ENCODE measurements around the gene DUSP9. TPM values are rescaled to one million over a fixed set of nuclear protein-coding genes. Genes with fewer than 3 reads are reported as not detected.

The DUSP9 gene
- total RNA-seq, 2 experiments from 2014 or later, result 0.09 TPM; not detected in 1

- peaks cover 10% of the 10 kb centered on the region for H3K27me3 Mint-ChIP-seq
- H3K36me3 Mint-ChIP-seq, result no peaks in the 10 kb centered on the region
- no peaks in the 10 kb centered on the region for H3K9me3 Mint-ChIP-seq (ENCODE audit: low read depth)
- CTCF ChIA-PET, result interaction anchor here (1.0 to 2.0 kb wide), 3 partner anchors 11 to 104 kb away, joined by 3 to 12 read pairs (median 3); no protein-coding TSS in a partner anchor
- H3K4me3 Mint-ChIP-seq, result no peak overlapping the region
- ATAC-seq (no peak), DNase-seq (no peak)
- H3K27ac Mint-ChIP-seq, result no peak overlapping the region
- no peaks in the 10 kb centered on the region for H3K4me1 Mint-ChIP-seq
These were observed 4.6 kb downstream of the DUSP9 start for GRCh38 chrX:153651540-153652079.

- H3K36me3 Mint-ChIP-seq, result no peaks in the 10 kb centered on the region
- no peak for DNase-seq
- no peak for ATAC-seq
- no peak overlapping the region for H3K27ac Mint-ChIP-seq
- peaks cover 4% of the 10 kb centered on the region for H3K27me3 Mint-ChIP-seq
- H3K9me3 Mint-ChIP-seq (ENCODE audit: low read depth), result no peaks in the 10 kb centered on the region
- no peaks in the 10 kb centered on the region for H3K4me1 Mint-ChIP-seq
- CTCF ChIA-PET, result interaction anchor here (1.8 kb wide), 1 partner anchor 16 kb away, joined by 5 read pairs; no protein-coding TSS in a partner anchor
- no peak overlapping the region for H3K4me3 Mint-ChIP-seq
These were observed 6.6 kb downstream of the DUSP9 start for GRCh38 chrX:153653556-153653955.

DNA sequence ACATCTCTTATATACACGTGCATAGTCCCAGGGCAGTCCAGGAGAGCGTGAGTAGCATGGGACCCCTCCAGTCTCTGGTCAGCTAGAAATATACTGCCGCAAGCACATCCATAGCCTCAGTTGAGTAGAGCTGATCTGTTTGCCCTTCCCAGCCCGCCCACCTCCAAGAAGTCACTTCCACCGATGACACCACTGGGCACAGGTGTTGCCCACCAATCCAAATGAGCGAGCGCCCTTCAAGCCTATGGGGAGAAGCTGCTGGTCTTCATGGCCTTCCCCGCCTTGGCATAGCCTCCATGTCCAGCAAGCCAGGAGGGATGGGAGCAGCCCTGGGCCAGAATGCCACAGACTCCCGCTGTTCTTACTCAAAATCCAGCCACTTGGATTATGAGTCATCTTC lies 10.2 kb downstream of the DUSP9 start:
- no peak for DNase-seq
- ATAC-seq, result no peak
- no peak overlapping the region for H3K4me3 Mint-ChIP-seq
- no peaks in the 10 kb centered on the region for H3K36me3 Mint-ChIP-seq
- CTCF ChIA-PET, result interaction anchor here (1.1 to 1.7 kb wide), 3 partner anchors 11 to 118 kb away, joined by 4 to 8 read pairs (median 4); no protein-coding TSS in a partner anchor
- H3K9me3 Mint-ChIP-seq (ENCODE audit: low read depth), result no peaks in the 10 kb centered on the region
- no peak overlapping the region for H3K27ac Mint-ChIP-seq
- no peaks in the 10 kb centered on the region for H3K4me1 Mint-ChIP-seq
- peaks cover 17% of the 10 kb centered on the region for H3K27me3 Mint-ChIP-seq

DNA sequence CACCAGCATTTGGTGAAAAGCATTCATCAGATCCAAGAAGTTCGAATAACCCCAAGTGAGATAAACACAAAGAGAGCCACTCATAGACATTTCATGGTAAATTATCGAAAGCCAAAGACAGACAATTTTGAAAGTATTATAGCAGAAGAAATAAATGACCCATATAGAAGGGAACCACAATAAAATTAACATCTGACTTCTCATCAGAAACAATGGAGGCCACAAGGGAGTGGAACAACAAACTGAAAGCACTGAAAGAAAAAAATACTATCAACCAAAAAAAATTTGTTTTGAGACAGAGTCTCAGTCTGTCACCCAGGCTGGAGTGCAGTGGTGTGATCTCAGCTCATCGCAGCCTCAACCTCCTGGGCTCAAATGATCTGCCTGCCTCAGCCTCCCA lies 12.3 kb downstream of the DUSP9 start:
- ATAC-seq (no peak), DNase-seq (no peak)
- Mint-ChIP-seq H3K27me3 (peaks cover 25% of the 10 kb centered on the region), H3K9me3 (ENCODE audit: low read depth) (no peaks in the 10 kb centered on the region), H3K27ac (no peak overlapping the region), H3K4me1 (no peaks in the 10 kb centered on the region), H3K4me3 (no peak overlapping the region), H3K36me3 (no peaks in the 10 kb centered on the region)
- CTCF ChIA-PET, result interaction anchor here (0.9 to 1.4 kb wide), 4 partner anchors 8 to 717 kb away, joined by 3 to 5 read pairs (median 3); no protein-coding TSS in a partner anchor

- CTCF ChIA-PET, result interaction anchor here (0.6 to 10.3 kb wide), 9 partner anchors 10 to 820 kb away, joined by 3 to 96 read pairs (median 4); partner anchors contain the start of gene HAUS7
- Mint-ChIP-seq H3K27ac (no peak overlapping the region), H3K9me3 (ENCODE audit: low read depth) (no peaks in the 10 kb centered on the region), H3K4me1 (no peaks in the 10 kb centered on the region), H3K4me3 (no peak overlapping the region), H3K27me3 (peaks cover 30% of the 10 kb centered on the region), H3K36me3 (no peaks in the 10 kb centered on the region)
- ATAC-seq, result no peak
- peak; percentile 63 for DNase-seq
These were observed 15.3 kb downstream of the DUSP9 start for GRCh38 chrX:153662266-153662665.

DNA sequence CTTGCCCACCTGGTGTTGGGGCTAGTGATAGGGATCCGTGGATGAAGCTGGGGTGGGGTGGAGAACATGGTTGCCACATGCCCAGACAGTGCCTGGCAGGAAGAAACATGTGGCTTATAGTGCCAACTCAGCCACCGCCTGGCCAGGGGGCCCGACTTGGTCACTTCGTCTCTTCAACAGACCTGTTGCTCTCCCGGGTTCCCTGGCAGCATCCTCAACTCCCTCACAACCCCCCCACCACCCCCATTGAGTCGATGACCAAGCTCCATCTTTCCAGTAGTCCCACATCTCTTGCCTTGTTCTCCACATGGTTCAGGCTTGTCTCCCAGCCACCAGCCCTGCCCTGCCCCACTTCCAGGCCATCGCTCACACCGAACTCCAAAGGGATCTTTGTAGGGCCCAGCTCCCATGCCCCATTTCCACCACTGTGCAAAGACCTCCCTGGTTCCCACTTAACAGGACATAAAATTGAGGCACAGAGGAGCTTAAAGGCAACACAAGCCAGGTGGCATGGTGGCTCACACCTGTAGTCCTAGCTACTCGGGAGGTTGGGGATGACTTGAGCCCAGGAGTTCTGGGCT lies 18.8 kb downstream of the DUSP9 start:
- CTCF ChIA-PET, result interaction anchor here (0.6 to 10.3 kb wide), 7 partner anchors 9 to 707 kb away, joined by 3 to 96 read pairs (median 5); no protein-coding TSS in a partner anchor
- no peaks in the 10 kb centered on the region for H3K36me3 Mint-ChIP-seq
- peaks cover 5% of the 10 kb centered on the region for H3K4me1 Mint-ChIP-seq
- H3K27me3 Mint-ChIP-seq, result peaks cover 25% of the 10 kb centered on the region
- no peak overlapping the region for H3K27ac Mint-ChIP-seq
- ATAC-seq (no peak), DNase-seq (no peak)
- H3K4me3 Mint-ChIP-seq, result no peak overlapping the region
- H3K9me3 Mint-ChIP-seq (ENCODE audit: low read depth), result no peaks in the 10 kb centered on the region

DNA sequence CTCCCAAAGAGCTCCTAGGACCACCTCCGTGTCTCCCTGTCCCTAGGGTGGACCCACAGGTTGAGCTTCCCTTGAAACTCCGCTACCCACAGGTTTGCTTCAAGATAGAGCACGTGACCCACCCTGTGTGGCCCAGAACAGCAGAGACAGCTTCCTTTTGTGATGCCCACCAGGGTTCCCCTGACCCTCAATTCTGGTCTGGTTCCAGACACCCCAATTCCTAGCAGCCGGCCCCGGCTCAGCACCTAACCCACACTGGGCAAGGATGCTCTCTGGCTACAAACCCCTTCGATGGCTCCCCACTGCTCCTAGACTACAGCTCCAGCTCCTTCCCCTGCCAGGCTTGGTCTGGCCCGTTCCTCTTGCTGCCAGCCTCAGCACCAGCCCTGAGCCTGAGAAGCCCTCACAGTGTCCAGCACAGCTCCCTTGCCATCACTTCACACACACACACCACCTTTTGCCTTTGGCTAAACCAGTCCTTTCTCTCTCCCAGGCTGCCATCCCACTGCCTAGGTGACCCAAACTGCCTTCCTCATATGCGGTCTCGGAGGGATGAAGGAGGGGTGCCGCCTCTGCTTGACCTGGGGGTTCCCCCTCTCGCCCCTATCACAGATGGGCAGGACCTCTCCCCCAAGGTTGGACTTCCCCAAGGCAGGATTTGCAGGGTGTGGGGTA lies 20.4 kb downstream of the DUSP9 start:
- Mint-ChIP-seq H3K36me3 (no peaks in the 10 kb centered on the region), H3K27ac (no peak overlapping the region), H3K27me3 (peaks cover 11% of the 10 kb centered on the region), H3K9me3 (ENCODE audit: low read depth) (no peaks in the 10 kb centered on the region), H3K4me1 (peaks cover 5% of the 10 kb centered on the region), H3K4me3 (peak overlapping the region; percentile 54)
- CTCF ChIA-PET, result interaction anchor here (0.6 to 10.3 kb wide), 24 partner anchors 8 to 727 kb away, joined by 3 to 96 read pairs (median 4); partner anchors contain the start of gene CCNQ
- DNase-seq, result no peak
- ATAC-seq, result no peak

DNA sequence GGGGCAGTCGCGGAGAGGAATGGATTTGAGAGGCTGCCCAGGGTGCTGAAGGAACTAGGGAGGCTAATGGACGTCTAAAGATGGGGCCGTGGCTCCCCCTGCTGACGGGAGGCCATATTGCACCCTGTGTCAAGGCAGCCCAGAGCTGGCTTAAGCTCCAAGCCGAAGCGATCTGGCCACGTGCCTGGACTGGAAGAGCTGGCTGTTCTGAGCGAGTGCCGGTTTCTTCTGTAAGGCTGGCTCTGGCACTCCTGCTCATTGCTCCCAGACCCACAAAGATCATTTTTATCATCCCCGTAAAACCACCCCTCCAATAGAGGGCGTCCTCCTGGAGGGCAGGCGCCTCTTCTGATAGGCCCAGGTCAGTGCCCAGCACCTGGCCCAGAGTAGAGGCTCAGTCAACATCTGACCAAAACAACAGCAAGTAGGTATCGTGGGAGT lies 21.0 kb downstream of the DUSP9 start:
- ATAC-seq (peak; percentile 81), DNase-seq (peak; percentile 81)
- peaks cover 10% of the 10 kb centered on the region for H3K27me3 Mint-ChIP-seq
- H3K4me3 Mint-ChIP-seq, result peak overlapping the region; percentile 54
- CTCF ChIA-PET, result interaction anchor here (0.6 to 10.3 kb wide), 27 partner anchors 10 to 727 kb away, joined by 3 to 96 read pairs (median 4); partner anchors contain the start of gene CCNQ
- no peak overlapping the region for H3K27ac Mint-ChIP-seq
- H3K4me1 Mint-ChIP-seq, result peaks cover 5% of the 10 kb centered on the region
- H3K9me3 Mint-ChIP-seq (ENCODE audit: low read depth), result no peaks in the 10 kb centered on the region
- no peaks in the 10 kb centered on the region for H3K36me3 Mint-ChIP-seq

DNA sequence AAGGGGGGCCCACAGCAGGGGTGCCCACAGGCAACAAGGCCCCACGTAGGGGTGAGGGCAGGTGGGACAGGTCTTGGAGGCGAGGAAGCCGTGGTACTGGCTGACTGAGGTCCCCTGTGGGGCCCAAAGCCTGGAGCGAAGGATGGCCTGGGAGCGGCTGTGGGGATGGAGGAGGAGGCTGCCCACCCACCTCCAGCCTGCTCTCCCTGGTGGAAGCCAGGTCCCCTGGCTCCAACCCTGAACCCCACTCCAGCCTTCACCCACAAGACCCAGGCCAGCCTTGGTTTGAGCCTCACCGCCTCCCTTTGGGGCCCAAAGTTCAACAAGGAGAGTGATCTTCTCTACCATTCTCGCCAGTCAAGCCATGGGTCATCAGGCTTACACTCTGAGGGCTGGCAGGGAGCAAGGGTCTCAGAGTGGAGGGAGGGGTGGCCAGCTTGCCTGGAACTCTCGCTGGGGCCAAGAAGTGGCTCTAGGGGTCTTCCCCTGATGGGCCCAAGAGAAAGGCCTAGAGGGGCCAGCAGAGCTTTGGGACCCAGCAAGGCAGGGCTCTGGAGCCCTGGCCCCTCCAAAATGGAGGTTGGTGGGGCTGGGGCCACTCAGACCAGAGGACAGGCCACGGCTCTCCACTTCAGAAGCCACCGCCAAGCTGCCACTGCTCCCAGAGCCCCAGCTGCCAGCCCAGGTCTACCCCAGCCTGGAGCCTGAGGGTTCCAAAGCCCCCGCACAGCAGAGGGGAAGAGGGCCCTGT lies 21.6 kb downstream of the DUSP9 start:
- Mint-ChIP-seq H3K9me3 (ENCODE audit: low read depth) (no peaks in the 10 kb centered on the region), H3K36me3 (no peaks in the 10 kb centered on the region), H3K4me1 (peaks cover 5% of the 10 kb centered on the region), H3K27me3 (peaks cover 13% of the 10 kb centered on the region), H3K4me3 (no peak overlapping the region), H3K27ac (no peak overlapping the region)
- DNase-seq, result no peak
- CTCF ChIA-PET, result interaction anchor here (0.6 to 10.3 kb wide), 31 partner anchors 9 to 728 kb away, joined by 3 to 96 read pairs (median 4); partner anchors contain the start of gene CCNQ
- no peak for ATAC-seq

GRCh38 chrX:153669174-153669890 lies 22.3 kb downstream of the DUSP9 start:
- H3K27me3 Mint-ChIP-seq, result peaks cover 16% of the 10 kb centered on the region
- no peak overlapping the region for H3K4me3 Mint-ChIP-seq
- DNase-seq, result no peak
- no peaks in the 10 kb centered on the region for H3K36me3 Mint-ChIP-seq
- ATAC-seq, result peak; percentile 47
- H3K9me3 Mint-ChIP-seq (ENCODE audit: low read depth), result no peaks in the 10 kb centered on the region
- H3K4me1 Mint-ChIP-seq, result peaks cover 5% of the 10 kb centered on the region
- CTCF ChIA-PET, result interaction anchor here (0.7 to 10.3 kb wide), 20 partner anchors 9 to 728 kb away, joined by 3 to 96 read pairs (median 4); no protein-coding TSS in a partner anchor
- H3K27ac Mint-ChIP-seq, result no peak overlapping the region

DNA sequence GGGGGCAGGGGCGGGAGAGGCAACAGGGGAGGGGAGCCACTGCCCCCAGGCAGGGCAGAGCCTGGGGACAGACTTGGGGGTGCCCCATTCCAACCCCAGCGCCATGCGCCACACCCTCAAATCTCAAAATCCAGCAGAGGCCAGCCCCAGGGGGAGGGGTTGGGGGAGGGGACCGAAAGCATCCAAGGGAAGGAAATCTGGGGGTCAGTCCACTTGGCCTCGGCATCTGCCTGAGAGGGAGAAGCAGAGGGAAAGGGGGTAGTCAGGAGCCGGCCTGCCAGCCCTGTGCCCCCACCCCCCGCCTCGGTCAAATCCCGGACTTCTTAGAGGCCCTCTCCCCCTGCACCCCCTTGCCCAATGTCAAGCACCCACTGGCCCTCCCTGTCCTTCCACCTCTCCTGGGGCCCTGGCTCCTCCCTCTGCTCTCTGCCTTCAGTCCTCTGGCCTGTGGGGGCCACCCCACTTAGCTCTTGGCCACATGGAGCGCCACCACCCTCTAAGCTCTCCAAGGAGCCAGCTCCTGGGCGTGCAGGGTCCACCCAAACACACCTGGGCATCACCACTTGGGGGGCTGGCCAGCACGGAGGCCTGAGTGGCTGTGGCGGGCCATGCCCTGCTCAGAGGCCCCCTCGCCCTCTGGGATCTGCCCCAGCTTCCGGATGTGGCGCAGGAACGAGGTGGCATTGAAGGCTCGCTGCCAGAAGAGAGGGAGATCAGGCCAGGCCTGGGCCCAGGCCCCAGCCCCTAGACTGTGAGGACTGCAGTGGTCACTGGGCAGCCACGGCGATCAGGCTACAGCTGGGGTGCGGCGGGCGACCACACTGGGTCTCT lies 23.1 kb downstream of the DUSP9 start:
- Mint-ChIP-seq H3K9me3 (ENCODE audit: low read depth) (no peaks in the 10 kb centered on the region), H3K36me3 (no peaks in the 10 kb centered on the region), H3K27me3 (peaks cover 19% of the 10 kb centered on the region), H3K27ac (no peak overlapping the region), H3K4me3 (no peak overlapping the region), H3K4me1 (peaks cover 5% of the 10 kb centered on the region)
- CTCF ChIA-PET, result interaction anchor here (0.7 to 10.3 kb wide), 6 partner anchors 16 to 131 kb away, joined by 3 to 96 read pairs (median 6); no protein-coding TSS in a partner anchor
- no peak for DNase-seq
- ATAC-seq, result no peak
